Measurements from ENCODE around the gene TXK. TPM values are rescaled to one million over a fixed set of nuclear protein-coding genes. Genes with fewer than 3 reads are reported as not detected.

TXK gene
- total RNA-seq, 1 experiment from 2014 or later = 0.92 TPM

GRCh38 chr4:48103483-48104139, 30.4 kb downstream of the TXK start:
- no peak for DNase-seq (ENCODE audit: low read depth)

- no peak for DNase-seq (ENCODE audit: low read depth)
Measured at GRCh38 chr4:48102303-48102702, 31.7 kb downstream of the TXK start.

- no peak for DNase-seq (ENCODE audit: low read depth)
Measured at GRCh38 chr4:48100256-48100655, 33.8 kb downstream of the TXK start.

- no peak for DNase-seq (ENCODE audit: low read depth)
Measured at GRCh38 chr4:48095441-48095840, 38.6 kb downstream of the TXK start.

- DNase-seq (ENCODE audit: low read depth) = peak; percentile 44
Measured at GRCh38 chr4:48093991-48094416, 40.0 kb downstream of the TXK start.

GRCh38 chr4:48090621-48091020, 43.4 kb downstream of the TXK start:
- no peak for DNase-seq (ENCODE audit: low read depth)

- DNase-seq (ENCODE audit: low read depth) = no peak
Measured at GRCh38 chr4:48085821-48086589, 48.0 kb downstream of the TXK start.

- no peak for DNase-seq (ENCODE audit: low read depth)
Measured at GRCh38 chr4:48082956-48083355, 51.1 kb downstream of the TXK start.

- DNase-seq (ENCODE audit: low read depth) = no peak
Measured at GRCh38 chr4:48081196-48081595, 52.9 kb downstream of the TXK start.

GRCh38 chr4:48079972-48080391, 54.1 kb downstream of the TXK start:
- DNase-seq (ENCODE audit: low read depth) = peak; percentile 37

- DNase-seq (ENCODE audit: low read depth) = no peak
Measured at GRCh38 chr4:48078862-48079655, 55.0 kb downstream of the TXK start.

- DNase-seq (ENCODE audit: low read depth) = no peak
Measured at GRCh38 chr4:48078425-48078824, 55.6 kb downstream of the TXK start.

GRCh38 chr4:48074657-48075056, 59.4 kb downstream of the TXK start:
- no peak for DNase-seq (ENCODE audit: low read depth)

GRCh38 chr4:48073567-48074103, 60.4 kb downstream of the TXK start:
- no peak for DNase-seq (ENCODE audit: low read depth)

GRCh38 chr4:48071191-48071590, 62.9 kb downstream of the TXK start:
- DNase-seq (ENCODE audit: low read depth) = no peak

GRCh38 chr4:48069026-48069425, 65.0 kb downstream of the TXK start:
- DNase-seq (ENCODE audit: low read depth) = no peak

GRCh38 chr4:48068182-48068581, 65.9 kb downstream of the TXK start:
- DNase-seq (ENCODE audit: low read depth) = no peak

- DNase-seq (ENCODE audit: low read depth) = no peak
Measured at GRCh38 chr4:48067536-48067935, 66.5 kb downstream of the TXK start.

- DNase-seq (ENCODE audit: low read depth) = no peak
Measured at GRCh38 chr4:48065587-48066052, 68.4 kb downstream of the TXK start.

GRCh38 chr4:48064349-48064748, 69.7 kb downstream of the TXK start:
- DNase-seq (ENCODE audit: low read depth) = no peak

- DNase-seq (ENCODE audit: low read depth) = no peak
Measured at GRCh38 chr4:48058617-48059530, 75.2 kb downstream of the TXK start.
